Fibroblast of lung (primary cell): ENCODE results near the gene FRMD4A. TPM values are rescaled to one million over a fixed set of nuclear protein-coding genes. Genes with fewer than 3 reads are reported as not detected.
"Not testable (repeated sequence)": the region's sequence is repeated elsewhere in the genome, so short reads cannot be mapped to it uniquely, and the experiment has no call there.

ENCODE experiments used
- DNase-seq, 2 donors: peaks; one replicate each; pipeline versions ENCODE4 v3.0.0 to v3.0.0-alpha.2; 2010; ENCODE audit warnings: low read depth in 2 of 2
- H2AFZ ChIP-seq: 2 replicates; pipeline ENCODE4 v1.5.1; 2012; ENCODE audit warnings: low read length, control low read depth, inconsistent platforms
- H3K27ac ChIP-seq: 2 replicates; pipeline ENCODE4 v1.5.1; 2011; ENCODE audit warnings: low read length, control low read depth; ENCODE audit not compliant: insufficient read depth
- H3K27me3 ChIP-seq: 2 replicates; pipeline ENCODE4 v1.5.1; 2011; ENCODE audit warnings: mild to moderate bottlenecking, low read length; ENCODE audit not compliant: control insufficient read depth, insufficient read depth
- H3K36me3 ChIP-seq: 2 replicates; pipeline ENCODE4 v1.5.1; 2011; ENCODE audit warnings: low read length; ENCODE audit not compliant: control insufficient read depth, insufficient read depth
- H3K4me1 ChIP-seq: 2 replicates; pipeline ENCODE4 v1.5.1; 2011; ENCODE audit warnings: low read length; ENCODE audit not compliant: control insufficient read depth, insufficient read depth; ENCODE audit errors: extremely low read depth
- H3K4me2 ChIP-seq: 2 replicates; pipeline ENCODE4 v1.5.1; 2011; ENCODE audit warnings: low read length, control low read depth; ENCODE audit not compliant: insufficient read depth; ENCODE audit errors: extremely low read depth
- H3K4me3 ChIP-seq, 4 experiments: fragments of 200-600 bp in 1 of 4; sonication (generic) in 1 of 4; replicated peaks in 1 of 4; 2 replicates each; pipeline ENCODE4 v1.5.1; 2011 to 2016; ENCODE audit warnings: low read length in 4 of 4, low read depth in 3 of 4, mild to moderate bottlenecking in 3 of 4, control low read depth in 2 of 4, inconsistent platforms in 1 of 4, mixed read lengths in 1 of 4; ENCODE audit not compliant: insufficient read depth in 1 of 4; ENCODE audit errors: control extremely low read depth in 1 of 4
- H3K79me2 ChIP-seq: 2 replicates; pipeline ENCODE4 v1.5.1; 2012; ENCODE audit warnings: mild to moderate bottlenecking, low read length, inconsistent platforms; ENCODE audit not compliant: control insufficient read depth, insufficient read depth
- H3K9ac ChIP-seq: 2 replicates; pipeline ENCODE4 v1.5.1; 2011; ENCODE audit warnings: mild to moderate bottlenecking, low read length, control low read depth; ENCODE audit not compliant: insufficient read depth
- H3K9me3 ChIP-seq: 2 replicates; pipeline ENCODE4 v1.5.1; 2012; ENCODE audit warnings: low read depth, low read length; ENCODE audit not compliant: control insufficient read depth, insufficient read depth
- H4K20me1 ChIP-seq: 2 replicates; pipeline ENCODE4 v1.5.1; 2011; ENCODE audit warnings: low read length; ENCODE audit not compliant: control insufficient read depth, insufficient read depth; ENCODE audit errors: extremely low read depth
- EZH2 ChIP-seq: IDR thresholded peaks from 2 replicates; pipeline ENCODE4 v1.5.1; 2012; ENCODE audit warnings: low read length, control low read depth, mild to moderate bottlenecking; ENCODE audit errors: missing control alignments
- polyA plus RNA-seq, 2 donors: library from polyadenylated mRNA; depleted of rRNA in 1 of 2; stranded (reverse) in 1 of 2; unstranded in 1 of 2; fragments of >200 nt; gene quantifications; 2 replicates each; pipeline ENCODE4 v1.2.1, GENCODE V29; 2011 to 2012; ENCODE audit warnings: missing spikeins in 1 of 2
- total RNA-seq: library from RNA; depleted of rRNA; stranded (reverse); fragments of >200 nt; gene quantifications from 2 replicates; pipeline ENCODE4 v1.2.1, GENCODE V29; 2014
- TF ChIP-seq, protein P1 (sequence below), 2 donors: IDR thresholded peaks in 1 of 2; conservative IDR thresholded peaks in 1 of 2; 1 replicate in 1 of 2; 2 replicates in 1 of 2; pipeline ENCODE4 v1.5.1; 2011 to 2012; ENCODE audit warnings: low read length in 2 of 2, control low read depth in 1 of 2, inconsistent platforms in 1 of 2, low read depth in 1 of 2, mild to moderate bottlenecking in 1 of 2

FRMD4A gene
- total and polyA plus RNA-seq, 2 donors (not counting 1 experiment from before 2014, with no cell fraction given): 26.9 to 63.6 TPM

DNA sequence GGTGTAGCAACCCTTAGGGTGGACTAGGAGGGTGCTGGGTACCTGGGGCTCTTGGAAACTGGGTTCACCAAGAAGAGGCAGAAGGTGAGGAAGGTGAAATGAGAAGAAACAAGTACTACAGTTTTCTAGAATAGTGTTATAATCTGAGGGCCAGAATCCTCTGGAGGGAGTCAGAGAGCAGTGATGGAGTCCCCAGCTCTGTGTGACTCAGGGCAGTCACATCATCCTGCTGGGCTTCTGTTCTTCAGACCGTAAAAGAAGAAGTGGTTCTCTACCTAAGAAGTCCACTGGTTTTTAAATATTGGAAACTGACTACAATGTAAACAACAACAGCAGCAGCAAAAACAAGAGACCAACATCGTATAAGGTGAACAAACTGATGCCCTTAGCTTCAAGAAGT lies 546.7 kb downstream of the FRMD4A start:
- Histone ChIP-seq H4K20me1 (no peaks in the 10 kb centered on the region), H3K4me1 (peaks cover 13% of the 10 kb centered on the region), H3K27ac (no peak overlapping the region), H3K79me2 (no peaks in the 10 kb centered on the region), H2AFZ (no peak overlapping the region), H3K9me3 (no peaks in the 10 kb centered on the region), H3K27me3 (no peaks in the 10 kb centered on the region), H3K4me2 (no peak overlapping the region), H3K36me3 (no peaks in the 10 kb centered on the region), H3K4me3 (no peak overlapping the region), H3K9ac (no peak overlapping the region)
- TF ChIP-seq, protein P1, sequence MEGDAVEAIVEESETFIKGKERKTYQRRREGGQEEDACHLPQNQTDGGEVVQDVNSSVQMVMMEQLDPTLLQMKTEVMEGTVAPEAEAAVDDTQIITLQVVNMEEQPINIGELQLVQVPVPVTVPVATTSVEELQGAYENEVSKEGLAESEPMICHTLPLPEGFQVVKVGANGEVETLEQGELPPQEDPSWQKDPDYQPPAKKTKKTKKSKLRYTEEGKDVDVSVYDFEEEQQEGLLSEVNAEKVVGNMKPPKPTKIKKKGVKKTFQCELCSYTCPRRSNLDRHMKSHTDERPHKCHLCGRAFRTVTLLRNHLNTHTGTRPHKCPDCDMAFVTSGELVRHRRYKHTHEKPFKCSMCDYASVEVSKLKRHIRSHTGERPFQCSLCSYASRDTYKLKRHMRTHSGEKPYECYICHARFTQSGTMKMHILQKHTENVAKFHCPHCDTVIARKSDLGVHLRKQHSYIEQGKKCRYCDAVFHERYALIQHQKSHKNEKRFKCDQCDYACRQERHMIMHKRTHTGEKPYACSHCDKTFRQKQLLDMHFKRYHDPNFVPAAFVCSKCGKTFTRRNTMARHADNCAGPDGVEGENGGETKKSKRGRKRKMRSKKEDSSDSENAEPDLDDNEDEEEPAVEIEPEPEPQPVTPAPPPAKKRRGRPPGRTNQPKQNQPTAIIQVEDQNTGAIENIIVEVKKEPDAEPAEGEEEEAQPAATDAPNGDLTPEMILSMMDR (conservative IDR thresholded peaks at IDR 0.05 in 1 of 2, IDR thresholded peaks at IDR 0.05 in 1 of 2; ENCODE audit: low read depth in 1 of 2, low read length in 2 of 2): peak in 1 of 2 donors; percentile 18
- no peak for TF ChIP-seq EZH2
- peak; percentile 30 to 50 for DNase-seq

DNA sequence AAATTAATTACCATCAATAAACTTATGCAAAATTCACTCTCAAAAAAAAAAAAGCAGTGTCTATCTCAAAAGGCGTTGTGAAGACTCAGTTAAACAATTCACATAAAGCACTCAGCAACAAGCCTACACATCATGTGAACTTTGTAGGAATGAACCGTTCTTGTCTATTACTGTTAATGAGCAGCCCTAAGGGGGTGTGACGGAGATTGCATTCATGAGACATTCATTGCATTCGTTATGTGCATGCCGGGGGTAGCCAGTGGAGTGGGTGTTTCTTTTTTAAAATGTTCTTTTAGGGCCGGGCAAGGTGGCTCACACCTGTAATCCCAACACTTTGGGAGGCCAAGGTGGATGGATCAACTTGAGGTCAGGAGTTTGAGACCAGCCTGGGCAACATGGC lies 551.0 kb downstream of the FRMD4A start:
- Histone ChIP-seq H3K27me3 (no peaks in the 10 kb centered on the region), H3K36me3 (no peaks in the 10 kb centered on the region), H2AFZ (no peak overlapping the region), H3K4me1 (peaks cover 23% of the 10 kb centered on the region), H3K4me2 (no peak overlapping the region), H3K9me3 (no peaks in the 10 kb centered on the region), H4K20me1 (no peaks in the 10 kb centered on the region), H3K9ac (no peak overlapping the region), H3K4me3 (no peak overlapping the region), H3K79me2 (no peaks in the 10 kb centered on the region), H3K27ac (no peak overlapping the region)
- no peak for DNase-seq
- TF ChIP-seq, protein P1 (conservative IDR thresholded peaks at IDR 0.05 in 1 of 2, IDR thresholded peaks at IDR 0.05 in 1 of 2; ENCODE audit: low read depth in 1 of 2, low read length in 2 of 2): no peak

DNA sequence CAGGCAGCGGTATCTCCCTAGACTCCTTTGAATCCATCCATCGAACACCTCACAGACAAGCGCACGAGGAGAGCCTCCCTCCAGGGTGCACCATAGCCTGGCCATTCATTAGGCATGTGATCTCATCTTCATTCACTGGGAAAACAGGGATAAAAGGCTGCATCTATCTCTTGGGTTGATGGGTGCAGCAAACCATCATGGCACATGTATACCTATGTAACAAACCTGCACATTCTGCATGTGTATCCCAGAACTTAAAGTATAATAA lies 552.1 kb downstream of the FRMD4A start:
- H3K9me3 ChIP-seq, DNase-seq, H3K36me3 ChIP-seq, H3K27ac ChIP-seq, H2AFZ ChIP-seq, H3K4me2 ChIP-seq, H3K4me3 ChIP-seq, H3K9ac ChIP-seq, H3K79me2 ChIP-seq, H4K20me1 ChIP-seq, H3K27me3 ChIP-seq: not testable (repeated sequence)
- peaks cover 29% of the 10 kb centered on the region for H3K4me1 ChIP-seq

DNA sequence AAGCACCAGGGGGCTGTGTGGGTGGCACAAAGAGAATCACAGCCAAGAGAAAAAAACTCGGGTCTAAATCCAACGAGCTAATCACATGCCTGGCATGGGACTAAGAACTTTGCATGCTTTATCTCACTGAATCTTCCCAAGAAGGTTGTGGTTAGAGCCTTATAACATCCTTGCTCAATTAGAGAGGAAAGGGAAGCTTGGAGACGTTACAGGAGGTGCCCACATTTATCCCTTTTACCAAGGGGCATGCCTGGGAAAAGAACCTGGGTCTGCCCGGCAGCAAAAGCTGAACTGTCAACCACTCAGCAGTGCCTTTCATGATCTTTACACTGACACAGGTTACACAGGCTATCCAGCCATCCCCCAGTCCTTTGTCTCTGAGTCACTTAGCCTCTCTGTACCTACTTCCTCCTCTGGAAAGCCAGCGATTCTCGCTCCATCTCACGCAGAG lies 553.8 kb downstream of the FRMD4A start:
- Histone ChIP-seq H3K79me2 (no peaks in the 10 kb centered on the region), H3K27ac (peak overlapping the region; percentile 74), H3K9ac (no peak overlapping the region), H3K4me1 (peaks cover 30% of the 10 kb centered on the region), H3K9me3 (no peaks in the 10 kb centered on the region), H3K4me3 (no peak overlapping the region), H3K36me3 (no peaks in the 10 kb centered on the region), H2AFZ (no peak overlapping the region), H3K4me2 (no peak overlapping the region), H4K20me1 (no peaks in the 10 kb centered on the region), H3K27me3 (no peaks in the 10 kb centered on the region)
- no peak for TF ChIP-seq EZH2
- TF ChIP-seq, protein P1 (conservative IDR thresholded peaks at IDR 0.05 in 1 of 2, IDR thresholded peaks at IDR 0.05 in 1 of 2; ENCODE audit: low read depth in 1 of 2, low read length in 2 of 2): no peak
- peak in 1 of 2 donors; percentile 58 for DNase-seq
